GM12891 (cell line): ENCODE data around the gene PIK3R1.

Experiments
- DNase-seq: peaks from one replicate; pipeline ENCODE4 v3.0.0; 2011; ENCODE audit warnings: low spot score; ENCODE audit not compliant: insufficient read length
- FAIRE-seq: peaks from 2 replicates; lab custom pipeline; 2011; peaks lifted over from hg19 to GRCh38; lab: Jason Lieb, UNC
- PAX5 ChIP-seq: IDR thresholded peaks from 2 replicates; pipeline ENCODE4 v1.6.1; 2011; ENCODE audit warnings: low read length, moderate library complexity, mild to moderate bottlenecking; ENCODE audit not compliant: insufficient read depth, severe bottlenecking
- POLR2A ChIP-seq: IDR thresholded peaks from 2 replicates; pipeline ENCODE4 v1.6.1; 2011; ENCODE audit warnings: low read depth, low read length, control low read depth
- POLR2AphosphoS5 ChIP-seq: IDR thresholded peaks from 2 replicates; pipeline ENCODE4 v1.6.1; 2011; ENCODE audit warnings: low read depth, low read length, control low read depth
- POU2F2 ChIP-seq: IDR thresholded peaks from 2 replicates; pipeline ENCODE4 v1.6.1; 2011; ENCODE audit warnings: low read depth, mild to moderate bottlenecking, control low read depth, low read length, moderate library complexity
- SPI1 ChIP-seq: IDR thresholded peaks from 2 replicates; pipeline ENCODE4 v1.6.1; 2011; ENCODE audit warnings: low read depth, low read length, control low read depth
- TAF1 ChIP-seq: IDR thresholded peaks from 2 replicates; pipeline ENCODE4 v1.6.1; 2011; ENCODE audit warnings: low read depth, low read length, control low read depth

Gene PIK3R1

GRCh38 chr5:68247627-68248026 is 32.1 kb downstream of the PIK3R1 start:
- DNase-seq (no peak), FAIRE-seq (no peak)
- TF ChIP-seq PAX5 (no peak), POU2F2 (no peak), POLR2A (no peak), TAF1 (no peak), SPI1 (no peak), POLR2AphosphoS5 (no peak)

GRCh38 chr5:68248896-68249295 is 33.3 kb downstream of the PIK3R1 start:
- no peak for FAIRE-seq

GRCh38 chr5:68249520-68249919 is 34.0 kb downstream of the PIK3R1 start:
- FAIRE-seq = no peak
- no peak for TF ChIP-seq POLR2AphosphoS5
- no peak for DNase-seq

More at GRCh38 chr5:68248896-68249295, 33.3 kb downstream of the PIK3R1 start:
- no peak for TF ChIP-seq POU2F2
- no peak for TF ChIP-seq SPI1
- TF ChIP-seq PAX5 = no peak
- no peak for TF ChIP-seq TAF1
- TF ChIP-seq POLR2AphosphoS5 = no peak
- no peak for TF ChIP-seq POLR2A
- no peak for DNase-seq

GRCh38 chr5:68250661-68251298 is 35.2 kb downstream of the PIK3R1 start:
- no peak for TF ChIP-seq TAF1
- no peak for TF ChIP-seq PAX5
- TF ChIP-seq SPI1 = no peak
- no peak for TF ChIP-seq POU2F2
- no peak for TF ChIP-seq POLR2A
- no peak for FAIRE-seq
- DNase-seq = no peak

- no peak for DNase-seq
- no peak for FAIRE-seq
- TF ChIP-seq SPI1 (no peak), PAX5 (no peak), POLR2AphosphoS5 (no peak), POU2F2 (no peak), POLR2A (no peak)
Observed at GRCh38 chr5:68251386-68251785, 35.8 kb downstream of the PIK3R1 start.

GRCh38 chr5:68251804-68252522 is 36.4 kb downstream of the PIK3R1 start:
- DNase-seq = no peak
- peak; percentile 33 for FAIRE-seq
- TF ChIP-seq POLR2AphosphoS5 = no peak
- no peak for TF ChIP-seq TAF1
- TF ChIP-seq PAX5 = no peak
- TF ChIP-seq POU2F2 = no peak
- TF ChIP-seq POLR2A = no peak
- TF ChIP-seq SPI1 = no peak

- FAIRE-seq (peak; percentile 87), DNase-seq (no peak)
- TF ChIP-seq POU2F2 = no peak
Observed at GRCh38 chr5:68252673-68253623, 37.4 kb downstream of the PIK3R1 start.

GRCh38 chr5:68253624-68254585 is 38.3 kb downstream of the PIK3R1 start:
- DNase-seq = no peak
- no peak for TF ChIP-seq PAX5
- TF ChIP-seq POLR2A = no peak
- no peak for TF ChIP-seq TAF1
- no peak for TF ChIP-seq POU2F2
- TF ChIP-seq SPI1 = no peak
- no peak for TF ChIP-seq POLR2AphosphoS5
- no peak for FAIRE-seq

GRCh38 chr5:68254810-68255209 is 39.3 kb downstream of the PIK3R1 start:
- FAIRE-seq (no peak), DNase-seq (no peak)
- TF ChIP-seq PAX5 (no peak), TAF1 (no peak), SPI1 (no peak), POU2F2 (no peak), POLR2AphosphoS5 (no peak), POLR2A (no peak)
